Heart right ventricle (tissue), 16 donors: ENCODE data around the gene CTNNB1. TPM values are rescaled to one million over a fixed set of nuclear protein-coding genes. Genes with fewer than 3 reads are reported as not detected.

Experiments
- ATAC-seq, 8 donors: fragments of 200-7000 bp; cut with Tn5 transposase; one replicate each; pipeline ENCODE4 v1.9.1; 2020; ENCODE audit warnings: mild to moderate bottlenecking in 8 of 8, moderate library complexity in 8 of 8, moderate number of reproducible peaks in 1 of 8
- DNase-seq, 2 donors: peaks; one replicate each; pipeline ENCODE4 v3.0.0-alpha.2; 2020
- H3K27ac ChIP-seq, 10 donors: fragments of 200-600 bp; sonication (generic) in 2 of 10; one replicate each; pipeline versions ENCODE4 v1.5.0 to v1.8.0; 2020 to 2022; ENCODE audit warnings: mild to moderate bottlenecking in 3 of 10
- H3K27me3 ChIP-seq, 7 donors: fragments of 200-600 bp; one replicate each; pipeline ENCODE4 v1.8.0; 2021 to 2022; ENCODE audit warnings: mild to moderate bottlenecking in 2 of 7
- H3K36me3 ChIP-seq, 9 donors: fragments of 200-600 bp; sonication (generic) in 1 of 9; one replicate each; pipeline versions ENCODE4 v1.5.0 to v1.8.0; 2020 to 2022; ENCODE audit warnings: mild to moderate bottlenecking in 2 of 9
- H3K4me1 ChIP-seq, 9 donors: fragments of 200-600 bp; sonication (generic) in 1 of 9; one replicate each; pipeline versions ENCODE4 v1.5.0 to v1.8.0; 2020 to 2022; ENCODE audit warnings: mild to moderate bottlenecking in 4 of 9
- H3K4me3 ChIP-seq, 10 donors: fragments of 200-600 bp; sonication (generic) in 2 of 10; one replicate each; pipeline versions ENCODE4 v1.5.0 to v1.8.0; 2020 to 2022; ENCODE audit warnings: mild to moderate bottlenecking in 7 of 10, moderate library complexity in 2 of 10
- H3K9me3 ChIP-seq, 11 donors: fragments of 200-600 bp in 10 of 11; sonication (generic) in 2 of 11; one replicate each; pipeline versions ENCODE4 v1.5.0 to v1.8.0; 2013 to 2022; ENCODE audit warnings: mild to moderate bottlenecking in 2 of 11, control low read depth in 1 of 11, moderate library complexity in 1 of 11
- CTCF ChIP-seq, 9 donors: fragments of 200-600 bp; sonication (generic) in 2 of 9; IDR thresholded peaks; one replicate each; pipeline versions ENCODE4 v1.5.0 to v1.8.0; 2021 to 2022; ENCODE audit warnings: antibody characterized with exemption in 9 of 9, mild to moderate bottlenecking in 5 of 9, moderate library complexity in 1 of 9
- WGBS, 2 donors: extraction: QIAGEN DNeasy Blood & Tissue Kit; methylation state at CpG; one replicate each; pipeline ENCODE4 v1.1.7; 2013; ENCODE audit warnings: inconsistent platforms in 1 of 2; 5-methylcytosine and 5-hydroxymethylcytosine counted together
- intact Hi-C, 10 donors: fragments of 100-400 bp; cut with DNase I; formaldehyde crosslinking; loops; one replicate each; pipeline versions ENCODE4 v1.11.1 to v1.14.2; 2022
- polyA plus RNA-seq, 2 donors: library from polyadenylated mRNA; stranded (reverse); fragments of 200-250 nt; gene quantifications; one replicate each; pipeline ENCODE4 v1.2.3, GENCODE V29; 2013
- total RNA-seq, 10 donors: library from RNA; stranded (reverse); fragmentation: NEBNext Ultra II Directional in 3 of 10; extraction: Animal tissue kit (Norgen Biotek cat#: 25700) in 3 of 10; gene quantifications; one replicate each; pipeline versions ENCODE4 v1.2.1 to v1.2.4, GENCODE V29; 2021 to 2023
- donor health status: Arrhythmogenic right ventricular cardiomyopathy.
- donor health status: ischemic (EF 13 %, LVEDD 7.1; RV severe dilation, severe dysfunction).
- donor health status: healthy with polysubstance abuse.
- donor health status: DM: no; HTN: yes; CAD: no.
- donor health status: DM: no; HTN: no; CAD: no.
- donor health status: ischemic (EF 25% LVEDD 6.9; RV normal size, moderate dysfunction).
- donor health status: ischemic (EF 25% LVEDD 5.7; RV mildly dilated, moderate dysfunction).
- donor health status: healthy.
- donor health status: DM: yes; HTN: yes; CAD: no.
- donor health status: Ischemic cardiomyopathy.
- donor health status: ischemic (EF 35%, LVEDD 5.7; RV mildly dilated, moderate dysfunction).
- donor health status: nonischemic (EF 11% LVEDD 7.7; RV severe dilation, severe dysfunction).
- donor health status: DM: yes; HTN: yes; CAD: no.
- donor health status: PGD.
- donor health status: ischemic (EF 29% LVEDD 5.4; RV normal size, mild dysfunction).
- donor health status: nonischemic (EF 23%, LVEDD 6.1; RV moderate dilation, normal function).

Gene CTNNB1
- total and polyA plus RNA-seq, 12 donors: 33.2 to 218 (median 172) TPM

GRCh38 chr3:41250825-41251224 lies 51.5 kb downstream of the CTNNB1 start:
- Histone ChIP-seq H3K4me3 (no peak overlapping the region), H3K36me3 (no peaks in the 10 kb centered on the region), H3K27me3 (no peaks in the 10 kb centered on the region), H3K4me1 (peaks cover 0 to 30% (median 13%) of the 10 kb centered on the region in 9 donors), H3K27ac (no peak overlapping the region), H3K9me3 (peaks cover 0 to 4% (median 0%) of the 10 kb centered on the region in 11 donors)
- WGBS, 2 donors: 85 to 88% methylated on average over 2 of the region's 2 CpGs
- TF ChIP-seq CTCF (IDR thresholded peaks at IDR 0.05): no peak
- intact Hi-C loops: no loop called here
- DNase-seq (no peak), ATAC-seq (no peak)

GRCh38 chr3:41251593-41251992 lies 52.3 kb downstream of the CTNNB1 start:
- no peak for TF ChIP-seq CTCF (IDR thresholded peaks at IDR 0.05)
- ATAC-seq: no peak

GRCh38 chr3:41258239-41258800 lies 59.0 kb downstream of the CTNNB1 start:
- H3K27me3 ChIP-seq: no peaks in the 10 kb centered on the region
- no peaks in the 10 kb centered on the region for H3K4me1 ChIP-seq
- no peaks in the 10 kb centered on the region for H3K9me3 ChIP-seq
- H3K27ac ChIP-seq: no peak overlapping the region
- no peak for TF ChIP-seq CTCF (IDR thresholded peaks at IDR 0.05)
- no peak overlapping the region for H3K4me3 ChIP-seq
- 84 to 91% methylated on average over 4 of the region's 4 CpGs for WGBS, 2 donors
- DNase-seq: no peak
- intact Hi-C loops: no loop called here
- ATAC-seq: no peak
- H3K36me3 ChIP-seq: no peaks in the 10 kb centered on the region

More at GRCh38 chr3:41251593-41251992, 52.3 kb downstream of the CTNNB1 start:
- Histone ChIP-seq H3K4me3 (no peak overlapping the region), H3K27ac (no peak overlapping the region), H3K36me3 (no peaks in the 10 kb centered on the region), H3K4me1 (peaks cover 0 to 28% (median 13%) of the 10 kb centered on the region in 9 donors), H3K27me3 (no peaks in the 10 kb centered on the region), H3K9me3 (peaks cover 0 to 4% (median 0%) of the 10 kb centered on the region in 11 donors)
- 97 to 100% methylated on average over 1 of the region's 1 CpG for WGBS, 2 donors
- no peak for DNase-seq
- intact Hi-C loops: no loop called here

- no peak for DNase-seq
- Histone ChIP-seq H3K36me3 (no peaks in the 10 kb centered on the region), H3K27me3 (no peaks in the 10 kb centered on the region), H3K27ac (no peak overlapping the region), H3K9me3 (no peaks in the 10 kb centered on the region), H3K4me3 (no peak overlapping the region), H3K4me1 (no peaks in the 10 kb centered on the region)
- intact Hi-C loops: no loop called here
- no peak for TF ChIP-seq CTCF (IDR thresholded peaks at IDR 0.05)
- WGBS, 2 donors: 83 to 90% methylated on average over 1 of the region's 1 CpG
- ATAC-seq: no peak
These were observed 60.3 kb downstream of the CTNNB1 start for GRCh38 chr3:41259449-41260062.
